NCI-H524 (cell line): ENCODE measurements around the gene MIOX.
"Not testable (repeated sequence)": the region's sequence is repeated elsewhere in the genome, so short reads cannot be mapped to it uniquely, and the experiment has no call there.

Experiments
- DNase-seq, 2 experiments: peaks; one replicate each; lab custom pipeline; 2025; lab: John Stamatoyannopoulos, UW

Gene MIOX

GRCh38 chr22:50529897-50530579 lies 43.4 kb downstream of the MIOX start, which contains the start of gene TYMP:
TYMP (minus strand) TSS chr22:50530012; CDS start chr22:50529709, 303 bp downstream.
- DNase-seq: no peak

GRCh38 chr22:50530580-50530876 lies 43.9 kb downstream of the MIOX start:
- no peak for DNase-seq

- DNase-seq: peak; percentile 32 to 58
These were observed 44.4 kb downstream of the MIOX start for GRCh38 chr22:50530877-50531545.

- peak in 1 of 2 experiments; percentile 49 for DNase-seq
These were observed 44.9 kb downstream of the MIOX start for GRCh38 chr22:50531546-50531961.

GRCh38 chr22:50531962-50532674 lies 45.5 kb downstream of the MIOX start:
- peak in 1 of 2 experiments; percentile 29 for DNase-seq

GRCh38 chr22:50532824-50533796 lies 46.5 kb downstream of the MIOX start:
- no peak for DNase-seq

- not testable (repeated sequence) for DNase-seq
These were observed 47.4 kb downstream of the MIOX start for GRCh38 chr22:50533856-50534711.

- no peak for DNase-seq
These were observed 48.5 kb downstream of the MIOX start for GRCh38 chr22:50535113-50535512.

GRCh38 chr22:50536226-50536625 lies 49.6 kb downstream of the MIOX start:
- no peak for DNase-seq

GRCh38 chr22:50537765-50538164 lies 51.1 kb downstream of the MIOX start:
- no peak for DNase-seq
